Stomach (tissue), 9 donors: ENCODE results near the gene USP16. TPM values are rescaled to one million over a fixed set of nuclear protein-coding genes. Genes with fewer than 3 reads are reported as not detected.
A peak's percentile ranks its signal among the peaks of the same experiment; 100 is the strongest.
"Not testable (repeated sequence)": the region's sequence is repeated elsewhere in the genome, so short reads cannot be mapped to it uniquely, and the experiment has no call there.

Experiments
- DNase-seq, 2 donors: peaks; one replicate each; pipeline versions ENCODE4 v3.0.0 to v3.0.0-alpha.2; 2013 to 2019
- H3K27ac ChIP-seq, 5 donors: fragments of 200-600 bp in 4 of 5; sonication (generic) in 4 of 5; one replicate each; pipeline ENCODE4 v1.5.1; 2013 to 2019; ENCODE audit warnings: mild to moderate bottlenecking in 1 of 5, moderate library complexity in 1 of 5
- H3K27me3 ChIP-seq, 3 donors: fragments of 200-600 bp; sonication (generic); one replicate each; pipeline ENCODE4 v1.5.1; 2017 to 2019; ENCODE audit warnings: mixed run types in 1 of 3
- H3K36me3 ChIP-seq, 4 donors: fragments of 200-600 bp; sonication (generic); 1 replicate in 3 of 4; 2 replicates in 1 of 4; pipeline ENCODE4 v1.5.1; 2016 to 2019
- H3K4me1 ChIP-seq, 4 donors: fragments of 200-600 bp; sonication (generic); one replicate each; pipeline ENCODE4 v1.5.1; 2016 to 2019
- H3K4me3 ChIP-seq, 4 donors: fragments of 200-600 bp; sonication (generic) in 3 of 4; one replicate each; pipeline ENCODE4 v1.5.1; 2016 to 2019; ENCODE audit warnings: mild to moderate bottlenecking in 1 of 4
- H3K9me3 ChIP-seq, 4 donors: fragments of 200-600 bp; sonication (generic); one replicate each; pipeline ENCODE4 v1.5.1; 2016 to 2019
- EP300 ChIP-seq: sonication (generic); formaldehyde crosslinking; IDR thresholded peaks from one replicate; pipeline ENCODE4 v1.6.1; 2017; ENCODE audit warnings: antibody characterized with exemption
- POLR2A ChIP-seq, 4 donors: fragments of 450-650 bp; IDR thresholded peaks; one replicate each; pipeline ENCODE4 v1.6.1; 2016; ENCODE audit warnings: antibody characterized with exemption in 4 of 4, control low read depth in 2 of 4, mild to moderate bottlenecking in 1 of 4, moderate library complexity in 1 of 4
- POLR2AphosphoS5 ChIP-seq, 3 donors: sonication (generic); formaldehyde crosslinking; IDR thresholded peaks; one replicate each; pipeline ENCODE4 v1.6.1; 2016; ENCODE audit warnings: antibody characterized with exemption in 3 of 3
- WGBS, 5 donors: extraction: QIAGEN DNeasy Blood & Tissue Kit in 3 of 5; methylation state at CpG; one replicate each; pipeline versions ENCODE4 v1.1.5 to v1.1.7; 2013 to 2018; 5-methylcytosine and 5-hydroxymethylcytosine counted together
- intact Hi-C: fragments of 100-400 bp; cut with DNase I; formaldehyde crosslinking; loops from one replicate; pipeline ENCODE4 v1.15.1; 2023; ENCODE audit warnings: low total_unique reads
- polyA plus RNA-seq, 3 donors: library from polyadenylated mRNA; stranded (reverse); fragments of 200-250 nt; gene quantifications; one replicate each; pipeline ENCODE4 v1.2.3, GENCODE V29; 2013
- total RNA-seq, 5 donors: library from RNA; depleted of rRNA; stranded (reverse); fragments of >200 nt; gene quantifications; one replicate each; pipeline versions ENCODE4 v1.1.0 to v1.2.3, GENCODE V29; 2014 to 2016
- TF ChIP-seq, protein P1 (sequence below), 7 experiments: fragments of 450-650 bp in 4 of 7; fragments of 200-600 bp in 3 of 7; sonication (generic) in 3 of 7; IDR thresholded peaks; one replicate each; pipeline ENCODE4 v1.5.1; 2016 to 2019; ENCODE audit warnings: antibody characterized with exemption in 7 of 7, control low read depth in 2 of 7, mild to moderate bottlenecking in 1 of 7
- donor health status: healthy with polysubstance abuse.
- donor health status: Bipolar disorder and iron deficiency.
- donor health status: healthy.

Gene USP16
- total and polyA plus RNA-seq, 8 donors: 9.3 to 54.5 (median 29.2) TPM

DNA sequence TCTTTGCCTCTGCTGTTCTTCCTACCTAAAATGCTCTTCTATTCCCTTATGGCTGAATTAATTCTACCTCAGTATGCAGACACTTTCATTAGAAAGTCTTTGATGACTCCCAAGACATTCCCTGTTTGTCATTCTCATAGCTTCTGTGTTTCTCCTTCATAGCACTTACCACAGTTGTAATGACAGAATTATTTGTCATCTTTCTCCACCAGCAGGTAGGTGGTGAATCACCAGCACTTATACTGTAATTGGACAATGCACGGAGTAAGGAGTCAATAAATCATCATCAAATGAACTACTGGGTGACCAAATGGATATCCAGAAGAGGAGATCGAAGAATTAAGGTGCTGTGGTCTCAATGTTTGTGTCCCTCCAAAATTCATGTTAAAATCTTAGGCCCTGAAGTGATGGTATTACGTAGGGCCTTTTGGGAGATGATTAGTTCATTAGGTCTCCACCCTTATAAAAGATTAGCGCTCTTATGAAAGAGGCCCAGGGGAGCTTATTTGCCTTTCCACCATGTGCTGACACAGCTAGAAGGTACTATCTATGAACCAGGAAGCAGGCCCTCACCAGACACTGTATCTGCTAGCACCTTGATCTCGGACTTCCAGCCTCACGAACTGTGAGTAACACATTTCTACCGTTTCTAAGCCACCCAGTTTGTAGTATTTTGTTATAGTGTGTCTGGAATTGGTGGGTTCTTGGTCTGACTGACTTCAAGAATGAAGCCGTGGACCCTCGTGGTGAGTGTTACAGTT, 51.4 kb downstream of the USP16 start:
- TF ChIP-seq POLR2AphosphoS5 (IDR thresholded peaks at IDR 0.05): no peak
- intact Hi-C loops: no loop called here
- H3K9me3 ChIP-seq: no peaks in the 10 kb centered on the region
- peaks cover 21 to 61% (median 36%) of the 10 kb centered on the region in 4 donors for H3K4me1 ChIP-seq
- no peaks in the 10 kb centered on the region for H3K27me3 ChIP-seq
- 88 to 95% (median 95%) methylated on average over 9 of the region's 9 CpGs for WGBS, 5 donors
- no peaks in the 10 kb centered on the region for H3K36me3 ChIP-seq
- H3K27ac ChIP-seq: peak overlapping the region in 4 of 5 donors; percentile 81 to 92 (median 88)
- DNase-seq: no peak
- peak overlapping the region in 2 of 4 donors; percentile 55 to 67 for H3K4me3 ChIP-seq

DNA sequence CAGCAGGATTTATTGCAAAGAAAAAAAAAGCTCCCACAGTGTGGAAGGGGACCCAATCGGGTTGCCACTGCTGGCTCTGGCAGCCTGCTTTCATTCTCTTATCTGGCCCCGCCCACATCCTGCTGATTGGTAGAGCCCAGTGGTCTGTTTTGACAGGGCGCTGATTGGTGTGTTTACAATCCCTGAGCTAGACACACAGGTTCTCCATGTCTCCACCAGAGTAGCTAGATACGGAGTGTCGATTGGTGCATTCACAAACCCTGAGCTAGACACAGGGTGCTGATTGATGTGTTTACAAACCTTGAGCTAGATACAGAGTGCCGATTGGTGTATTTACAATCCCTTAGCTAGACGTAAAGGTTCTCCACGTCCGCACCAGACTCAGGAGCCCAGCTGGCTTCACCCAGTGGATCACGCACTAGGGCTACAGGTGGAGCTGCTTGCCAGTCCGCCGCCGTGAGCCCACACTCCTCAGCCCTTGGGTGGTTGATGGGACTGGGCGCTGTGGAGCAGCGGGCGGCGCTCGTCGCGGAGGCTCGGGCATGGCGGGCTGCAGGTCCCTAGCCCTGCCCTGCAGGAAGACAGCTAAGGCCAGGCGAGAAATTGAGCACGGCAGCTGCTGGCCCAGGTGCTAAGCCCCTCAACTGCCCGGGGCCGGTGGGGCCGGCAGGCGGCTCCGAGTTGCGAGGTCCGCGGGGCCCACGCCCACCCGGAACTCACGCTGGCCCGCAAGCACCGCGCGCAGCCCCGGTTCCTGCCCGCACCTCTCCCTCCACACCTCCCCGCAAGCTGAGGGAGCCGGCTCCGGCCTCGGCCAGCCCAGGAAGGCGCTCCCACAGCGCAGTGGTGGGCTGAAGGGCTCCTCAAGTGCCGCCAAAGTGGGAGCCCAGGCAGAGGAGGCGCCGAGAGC, 52.5 kb downstream of the USP16 start:
- DNase-seq: peak; percentile 68 to 80
- H3K36me3 ChIP-seq, H3K27me3 ChIP-seq, intact Hi-C loops, H3K9me3 ChIP-seq: not testable (repeated sequence)
- peak; percentile 41 to 47 (median 43) for TF ChIP-seq POLR2AphosphoS5 (IDR thresholded peaks at IDR 0.05)
- peak overlapping the region; percentile 81 to 92 (median 90) for H3K27ac ChIP-seq
- WGBS, 5 donors: 15 to 34% (median 22%) methylated on average over 23 to 50 of the region's 50 CpGs
- peak overlapping the region; percentile 48 to 67 (median 57) for H3K4me3 ChIP-seq
- peaks cover 10 to 52% (median 26%) of the 10 kb centered on the region in 4 donors for H3K4me1 ChIP-seq

DNA sequence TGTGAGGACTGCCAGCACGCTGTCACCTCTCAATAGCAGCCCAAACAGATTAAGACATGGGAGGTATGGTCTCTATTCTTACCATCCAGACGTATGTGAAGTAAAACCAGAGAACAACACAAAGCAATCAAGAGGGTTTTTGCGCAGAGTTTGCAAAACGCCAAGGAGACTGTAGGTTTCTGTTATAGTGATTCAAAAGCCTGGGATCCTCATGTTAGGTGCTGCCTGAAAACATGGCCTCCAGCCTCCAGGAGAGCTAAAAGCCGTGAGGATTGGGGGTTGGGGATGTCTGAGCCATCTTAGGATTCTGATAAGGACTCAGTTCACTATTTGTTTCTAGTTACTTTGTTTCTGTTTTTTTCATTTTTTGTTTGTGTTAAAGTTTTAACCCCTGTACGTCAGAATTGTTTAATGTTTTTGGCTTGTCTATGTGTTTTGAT, 53.2 kb downstream of the USP16 start:
- no peaks in the 10 kb centered on the region for H3K27me3 ChIP-seq
- WGBS, 5 donors: 19 to 33% (median 30%) methylated on average over 6 of the region's 6 CpGs
- peak in 1 of 2 donors; percentile 75 for DNase-seq
- peaks cover 4 to 45% (median 19%) of the 10 kb centered on the region in 4 donors for H3K4me1 ChIP-seq
- no peaks in the 10 kb centered on the region for H3K36me3 ChIP-seq
- H3K4me3 ChIP-seq: peak overlapping the region; percentile 48 to 67 (median 57)
- H3K27ac ChIP-seq: peak overlapping the region; percentile 81 to 92 (median 90)
- no peaks in the 10 kb centered on the region for H3K9me3 ChIP-seq
- intact Hi-C loops: no loop called here
- TF ChIP-seq EP300 (no peak), POLR2A (IDR thresholded peaks at IDR 0.05) (no peak), POLR2AphosphoS5 (IDR thresholded peaks at IDR 0.05) (no peak)
- TF ChIP-seq, protein P1, sequence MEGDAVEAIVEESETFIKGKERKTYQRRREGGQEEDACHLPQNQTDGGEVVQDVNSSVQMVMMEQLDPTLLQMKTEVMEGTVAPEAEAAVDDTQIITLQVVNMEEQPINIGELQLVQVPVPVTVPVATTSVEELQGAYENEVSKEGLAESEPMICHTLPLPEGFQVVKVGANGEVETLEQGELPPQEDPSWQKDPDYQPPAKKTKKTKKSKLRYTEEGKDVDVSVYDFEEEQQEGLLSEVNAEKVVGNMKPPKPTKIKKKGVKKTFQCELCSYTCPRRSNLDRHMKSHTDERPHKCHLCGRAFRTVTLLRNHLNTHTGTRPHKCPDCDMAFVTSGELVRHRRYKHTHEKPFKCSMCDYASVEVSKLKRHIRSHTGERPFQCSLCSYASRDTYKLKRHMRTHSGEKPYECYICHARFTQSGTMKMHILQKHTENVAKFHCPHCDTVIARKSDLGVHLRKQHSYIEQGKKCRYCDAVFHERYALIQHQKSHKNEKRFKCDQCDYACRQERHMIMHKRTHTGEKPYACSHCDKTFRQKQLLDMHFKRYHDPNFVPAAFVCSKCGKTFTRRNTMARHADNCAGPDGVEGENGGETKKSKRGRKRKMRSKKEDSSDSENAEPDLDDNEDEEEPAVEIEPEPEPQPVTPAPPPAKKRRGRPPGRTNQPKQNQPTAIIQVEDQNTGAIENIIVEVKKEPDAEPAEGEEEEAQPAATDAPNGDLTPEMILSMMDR (IDR thresholded peaks at IDR 0.05): no peak

DNA sequence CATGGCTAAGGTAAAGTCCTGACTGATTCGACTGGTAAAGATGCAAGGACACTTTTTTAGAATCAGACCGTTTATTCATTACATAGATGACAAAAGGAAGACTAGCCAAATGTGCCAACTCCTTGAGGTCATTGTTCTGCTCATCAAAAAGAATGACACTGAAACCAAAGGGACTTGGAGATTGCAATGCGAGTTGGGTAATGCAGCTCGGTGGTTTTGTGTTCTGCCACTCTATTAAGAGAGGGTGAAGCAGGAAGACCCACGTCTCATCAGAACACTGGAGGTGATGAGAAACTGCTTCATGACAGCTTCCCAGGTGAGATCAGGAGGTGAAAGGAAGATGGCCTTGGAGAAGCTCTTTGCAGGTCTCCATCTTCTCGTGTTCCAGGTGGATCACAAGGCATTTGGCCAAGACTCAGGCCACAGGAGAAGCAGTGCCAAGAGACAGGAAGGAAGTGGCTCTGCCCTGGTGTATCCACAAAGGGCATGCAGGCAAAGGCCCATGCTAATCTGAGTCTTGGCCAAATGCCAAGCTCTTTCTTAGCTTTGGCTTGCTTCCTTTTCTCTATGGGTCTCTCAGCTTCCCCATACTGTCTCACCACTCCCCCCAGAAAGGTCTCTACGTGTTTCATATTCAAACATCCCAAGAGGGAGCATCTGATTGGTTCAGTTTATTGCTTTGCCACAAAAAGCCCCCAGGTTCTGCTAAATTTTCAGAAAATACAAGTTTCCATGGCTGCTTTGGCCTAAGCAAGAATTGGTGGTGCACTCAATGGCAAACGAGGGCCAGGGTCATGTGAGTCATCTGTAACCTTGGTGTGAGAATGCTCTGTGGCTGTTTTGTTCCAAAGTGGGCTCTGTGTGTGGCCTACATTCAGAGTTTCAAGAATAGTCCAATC, 54.6 kb downstream of the USP16 start:
- peak in 1 of 2 donors; percentile 47 for DNase-seq
- TF ChIP-seq, protein P1 (IDR thresholded peaks at IDR 0.05): no peak
- no peak for TF ChIP-seq POLR2AphosphoS5 (IDR thresholded peaks at IDR 0.05)
- no peak for TF ChIP-seq EP300
- no peak for TF ChIP-seq POLR2A (IDR thresholded peaks at IDR 0.05)
- H3K4me3 ChIP-seq: no peak overlapping the region
- H3K4me1 ChIP-seq: peaks cover 4 to 41% (median 16%) of the 10 kb centered on the region in 4 donors
- no peaks in the 10 kb centered on the region for H3K9me3 ChIP-seq
- H3K27me3 ChIP-seq: no peaks in the 10 kb centered on the region
- intact Hi-C loops: no loop called here
- H3K27ac ChIP-seq: peak overlapping the region in 4 of 5 donors; percentile 13 to 39 (median 30)
- WGBS, 5 donors: 57 to 77% (median 64%) methylated on average over 8 of the region's 8 CpGs
- H3K36me3 ChIP-seq: no peaks in the 10 kb centered on the region
